Measurements from ENCODE around the gene PATE2.

DNA sequence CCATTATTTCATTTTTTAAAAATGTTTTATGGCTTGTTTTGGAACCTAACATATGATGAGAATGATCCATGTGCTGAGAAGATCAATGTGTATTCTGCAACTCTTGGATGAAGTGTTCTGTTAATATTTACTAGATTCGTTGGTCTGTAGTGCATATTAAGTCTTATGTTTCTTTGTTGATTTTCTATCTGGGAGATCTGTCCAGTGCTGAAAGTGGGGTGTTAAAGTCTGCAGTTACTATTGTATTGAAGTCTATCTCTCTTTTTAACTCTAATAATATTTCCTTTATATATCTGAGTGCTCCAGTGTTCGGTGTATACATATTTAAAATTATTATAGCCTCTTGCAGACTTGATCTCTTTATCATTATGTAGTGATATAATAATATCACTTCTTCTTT is 21.2 kb upstream of the PATE2 start:
- TF ChIP-seq, protein P1, sequence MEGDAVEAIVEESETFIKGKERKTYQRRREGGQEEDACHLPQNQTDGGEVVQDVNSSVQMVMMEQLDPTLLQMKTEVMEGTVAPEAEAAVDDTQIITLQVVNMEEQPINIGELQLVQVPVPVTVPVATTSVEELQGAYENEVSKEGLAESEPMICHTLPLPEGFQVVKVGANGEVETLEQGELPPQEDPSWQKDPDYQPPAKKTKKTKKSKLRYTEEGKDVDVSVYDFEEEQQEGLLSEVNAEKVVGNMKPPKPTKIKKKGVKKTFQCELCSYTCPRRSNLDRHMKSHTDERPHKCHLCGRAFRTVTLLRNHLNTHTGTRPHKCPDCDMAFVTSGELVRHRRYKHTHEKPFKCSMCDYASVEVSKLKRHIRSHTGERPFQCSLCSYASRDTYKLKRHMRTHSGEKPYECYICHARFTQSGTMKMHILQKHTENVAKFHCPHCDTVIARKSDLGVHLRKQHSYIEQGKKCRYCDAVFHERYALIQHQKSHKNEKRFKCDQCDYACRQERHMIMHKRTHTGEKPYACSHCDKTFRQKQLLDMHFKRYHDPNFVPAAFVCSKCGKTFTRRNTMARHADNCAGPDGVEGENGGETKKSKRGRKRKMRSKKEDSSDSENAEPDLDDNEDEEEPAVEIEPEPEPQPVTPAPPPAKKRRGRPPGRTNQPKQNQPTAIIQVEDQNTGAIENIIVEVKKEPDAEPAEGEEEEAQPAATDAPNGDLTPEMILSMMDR (IDR thresholded peaks at IDR 0.05), result no peak
- no peak for TF ChIP-seq POLR2AphosphoS5 (IDR thresholded peaks at IDR 0.05)

All from transverse colon (tissue), 4 donors.